HepG2 (cell line): ENCODE measurements around the gene CACNA1H. TPM values are rescaled to one million over a fixed set of nuclear protein-coding genes. Genes with fewer than 3 reads are reported as not detected.

Experiments used
- ELF3 ChIP-seq: IDR thresholded peaks from 2 replicates; pipeline ENCODE4 v1.6.1; 2016; ENCODE audit warnings: missing genetic modification reagents, missing compliant biosample characterization
- FOSL2 ChIP-seq: sonication (generic); formaldehyde crosslinking; IDR thresholded peaks from 2 replicates; pipeline ENCODE4 v1.4.0; 2020; ENCODE audit warnings: missing genetic modification reagents
- FOXA1 ChIP-seq, 2 experiments: fragments of 450-650 bp in 1 of 2; sonication (generic) in 1 of 2; formaldehyde crosslinking in 1 of 2; IDR thresholded peaks; 2 replicates each; pipeline versions ENCODE4 v1.4.0 to v1.6.1; 2016 to 2020; ENCODE audit warnings: missing genetic modification reagents in 1 of 2
- GATAD2A ChIP-seq: IDR thresholded peaks from 2 replicates; pipeline ENCODE4 v1.6.1; 2016
- HOXA3 ChIP-seq: sonication (generic); formaldehyde crosslinking; IDR thresholded peaks from 2 replicates; pipeline ENCODE4 v1.5.0; 2020; ENCODE audit warnings: missing genetic modification reagents
- MTA1 ChIP-seq: sonication (generic); formaldehyde crosslinking; IDR thresholded peaks from 2 replicates; pipeline ENCODE4 v1.4.0; 2020; ENCODE audit warnings: missing genetic modification reagents, mild to moderate bottlenecking, borderline replicate concordance
- NCOA2 ChIP-seq: sonication (generic); formaldehyde crosslinking; IDR thresholded peaks from 2 replicates; pipeline ENCODE4 v1.8.0; 2022; ENCODE audit warnings: inconsistent platforms
- SALL1 ChIP-seq: sonication (generic); formaldehyde crosslinking; IDR thresholded peaks from 2 replicates; pipeline ENCODE4 v1.8.0; 2022; ENCODE audit warnings: mild to moderate bottlenecking, missing genetic modification reagents
- SRSF4 ChIP-seq: fragments of 200-400 bp; formaldehyde crosslinking; IDR thresholded peaks from one replicate; pipeline ENCODE4 v1.6.1; 2018; ENCODE audit warnings: mild to moderate bottlenecking, low read depth, low read length, moderate library complexity; ENCODE audit not compliant: poor library complexity, severe bottlenecking
- SRY ChIP-seq: sonication (generic); formaldehyde crosslinking; IDR thresholded peaks from 2 replicates; pipeline ENCODE4 v1.8.0; 2022; ENCODE audit warnings: mild to moderate bottlenecking, missing genetic modification reagents
- TOPORS ChIP-seq: sonication (generic); formaldehyde crosslinking; IDR thresholded peaks from 2 replicates; pipeline ENCODE4 v1.8.0; 2023; ENCODE audit warnings: mild to moderate bottlenecking, missing genetic modification reagents
- ZBTB21 ChIP-seq: sonication (generic); formaldehyde crosslinking; IDR thresholded peaks from 2 replicates; pipeline ENCODE4 v1.4.0; 2020; ENCODE audit warnings: missing genetic modification reagents
- ZNF12 ChIP-seq: sonication (generic); formaldehyde crosslinking; IDR thresholded peaks from 2 replicates; pipeline ENCODE4 v1.5.0; 2020; ENCODE audit warnings: missing genetic modification reagents
- ZNF44 ChIP-seq: sonication (generic); formaldehyde crosslinking; IDR thresholded peaks from 2 replicates; pipeline ENCODE4 v1.5.1; 2020; ENCODE audit warnings: mild to moderate bottlenecking, missing genetic modification reagents
- ZNF652 ChIP-seq: IDR thresholded peaks from 2 replicates; pipeline ENCODE4 v1.6.1; 2016; ENCODE audit warnings: low read depth, borderline replicate concordance
- ZNF709 ChIP-seq: sonication (generic); formaldehyde crosslinking; IDR thresholded peaks from 2 replicates; pipeline ENCODE4 v1.5.0; 2020; ENCODE audit warnings: mild to moderate bottlenecking, missing genetic modification reagents
- ZSCAN30 ChIP-seq: sonication (generic); formaldehyde crosslinking; IDR thresholded peaks from 2 replicates; pipeline ENCODE4 v1.5.0; 2020; ENCODE audit warnings: mild to moderate bottlenecking, missing genetic modification reagents
- polyA plus RNA-seq, 8 experiments: library from polyadenylated mRNA; depleted of rRNA in 3 of 8; stranded (reverse) in 7 of 8; unstranded in 1 of 8; fragments of >200 nt; fragmentation: Illumina TruSeq in 4 of 8; extraction: Trizol in 4 of 8; gene quantifications; 2 replicates each; pipeline versions ENCODE4 v1.2.1 to v1.2.3, GENCODE V29; 2011 to 2016; ENCODE audit warnings: low read depth in 4 of 8, missing spikeins in 1 of 8, mixed read lengths in 1 of 8; ENCODE audit not compliant: insufficient read depth in 1 of 8
- total RNA-seq, 5 experiments: library from RNA; depleted of rRNA; stranded (reverse); fragments of >200 nt; fragmentation: Illumina TruSeq; extraction: Trizol; gene quantifications; 2 replicates each; pipeline ENCODE4 v1.2.3, GENCODE V29; 2016; ENCODE audit warnings: low read depth in 1 of 5
- TF ChIP-seq, protein P1 (sequence below): sonication (generic); formaldehyde crosslinking; IDR thresholded peaks from 2 replicates; pipeline ENCODE4 v1.8.0; 2022; ENCODE audit warnings: missing genetic modification reagents, mild to moderate bottlenecking, moderate library complexity, borderline replicate concordance
- TF ChIP-seq, protein P2 (sequence below): sonication (generic); formaldehyde crosslinking; IDR thresholded peaks from 2 replicates; pipeline ENCODE4 v1.5.0; 2020; ENCODE audit warnings: mild to moderate bottlenecking, missing genetic modification reagents, moderate library complexity
- TF ChIP-seq, protein P3 (sequence below): sonication (generic); formaldehyde crosslinking; IDR thresholded peaks from 2 replicates; pipeline ENCODE4 v1.8.0; 2022; ENCODE audit warnings: low read depth, missing genetic modification reagents
- TF ChIP-seq, protein P4 (sequence below): sonication (generic); formaldehyde crosslinking; IDR thresholded peaks from 2 replicates; pipeline ENCODE4 v1.8.1; 2022; ENCODE audit warnings: mild to moderate bottlenecking, missing genetic modification reagents
- TF ChIP-seq, protein P5 (sequence below): sonication (generic); formaldehyde crosslinking; IDR thresholded peaks from 2 replicates; pipeline ENCODE4 v1.5.1; 2020; ENCODE audit warnings: missing genetic modification reagents, mild to moderate bottlenecking, borderline replicate concordance

Gene CACNA1H
- total and polyA plus RNA-seq, 2 of the 13 experiments (the other 11 are each of a cell fraction or from before 2014, with no cell fraction given) = 0.40 to 1.8 TPM

DNA sequence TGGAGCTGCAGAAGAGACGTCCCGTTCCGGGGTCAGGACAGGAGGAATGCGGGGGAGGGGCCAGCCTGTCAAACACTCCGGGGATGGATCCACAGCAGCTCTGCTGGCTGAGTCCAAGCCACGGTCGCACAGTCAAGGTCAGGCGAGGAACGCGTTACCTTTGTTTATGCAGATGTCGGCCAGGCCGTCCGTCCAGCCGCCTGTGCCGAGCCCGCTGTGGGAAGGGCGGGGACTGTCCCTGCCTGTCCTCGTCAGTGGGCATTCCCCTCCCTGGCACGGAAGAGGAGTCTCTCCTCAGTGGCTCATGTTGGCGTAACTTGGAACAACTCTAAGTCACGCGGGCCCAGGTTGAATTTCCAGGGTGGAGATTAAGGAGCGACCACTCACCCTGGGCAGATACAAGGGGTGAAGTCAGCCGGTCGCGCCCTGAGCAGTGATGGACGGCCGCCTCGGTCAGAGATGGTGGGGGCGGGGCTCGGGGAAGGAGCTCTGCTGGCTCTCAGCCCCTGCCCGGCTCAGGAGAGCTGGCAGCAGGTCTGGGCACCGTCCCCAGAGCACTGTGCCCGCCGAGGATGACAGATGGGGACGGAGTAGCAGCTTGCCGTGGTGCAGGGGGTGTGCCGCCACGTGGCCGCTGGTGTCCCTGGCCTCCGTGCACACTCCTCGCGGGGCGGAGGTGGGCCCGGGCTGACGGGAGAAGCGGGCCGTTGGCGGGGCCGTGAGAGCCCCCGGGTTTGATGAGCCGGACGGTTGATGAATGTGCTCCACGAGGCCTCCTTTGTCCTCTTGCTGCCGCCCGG is 7.3 kb downstream of the CACNA1H start (continued):
- TF ChIP-seq SALL1 (CRISPR knock-in tag) (peak; percentile 44; the same call in 1 of the 2 replicates), ELF3 (CRISPR knock-in tag) (0 out of 2 replicates have a peak, but pooled peaks have one; percentile 16), TOPORS (CRISPR knock-in tag) (no peak), FOSL2 (peak; percentile 54), ZNF652 (no peak), SRY (CRISPR knock-in tag) (peak; percentile 59; the same call in 1 of the 2 replicates), ZNF44 (CRISPR knock-in tag) (no peak), SRSF4 (no peak), FOXA1 (IDR thresholded peaks at IDR 0.05) (no peak), FOXA1 (CRISPR knock-in tag; IDR thresholded peaks at IDR 0.05) (peak; percentile 50; the same call in 1 of the 2 replicates), ZSCAN30 (CRISPR knock-in tag) (no peak), NCOA2 (CRISPR knock-in tag) (peak; percentile 45; the same call in 1 of the 2 replicates), ZNF12 (CRISPR knock-in tag) (peak; percentile 29; the same call in 1 of the 2 replicates), MTA1 (CRISPR knock-in tag) (peak; percentile 70; the same call in 1 of the 2 replicates), HOXA3 (CRISPR knock-in tag) (0 out of 2 replicates have a peak, but pooled peaks have one; percentile 34), GATAD2A (CRISPR knock-in tag) (peak; percentile 58), ZBTB21 (CRISPR knock-in tag) (no peak), ZNF709 (CRISPR knock-in tag) (no peak)
- TF ChIP-seq, protein P1, sequence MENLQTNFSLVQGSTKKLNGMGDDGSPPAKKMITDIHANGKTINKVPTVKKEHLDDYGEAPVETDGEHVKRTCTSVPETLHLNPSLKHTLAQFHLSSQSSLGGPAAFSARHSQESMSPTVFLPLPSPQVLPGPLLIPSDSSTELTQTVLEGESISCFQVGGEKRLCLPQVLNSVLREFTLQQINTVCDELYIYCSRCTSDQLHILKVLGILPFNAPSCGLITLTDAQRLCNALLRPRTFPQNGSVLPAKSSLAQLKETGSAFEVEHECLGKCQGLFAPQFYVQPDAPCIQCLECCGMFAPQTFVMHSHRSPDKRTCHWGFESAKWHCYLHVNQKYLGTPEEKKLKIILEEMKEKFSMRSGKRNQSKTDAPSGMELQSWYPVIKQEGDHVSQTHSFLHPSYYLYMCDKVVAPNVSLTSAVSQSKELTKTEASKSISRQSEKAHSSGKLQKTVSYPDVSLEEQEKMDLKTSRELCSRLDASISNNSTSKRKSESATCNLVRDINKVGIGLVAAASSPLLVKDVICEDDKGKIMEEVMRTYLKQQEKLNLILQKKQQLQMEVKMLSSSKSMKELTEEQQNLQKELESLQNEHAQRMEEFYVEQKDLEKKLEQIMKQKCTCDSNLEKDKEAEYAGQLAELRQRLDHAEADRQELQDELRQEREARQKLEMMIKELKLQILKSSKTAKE (CRISPR knock-in tag) = peak; percentile 83
- TF ChIP-seq, protein P2, sequence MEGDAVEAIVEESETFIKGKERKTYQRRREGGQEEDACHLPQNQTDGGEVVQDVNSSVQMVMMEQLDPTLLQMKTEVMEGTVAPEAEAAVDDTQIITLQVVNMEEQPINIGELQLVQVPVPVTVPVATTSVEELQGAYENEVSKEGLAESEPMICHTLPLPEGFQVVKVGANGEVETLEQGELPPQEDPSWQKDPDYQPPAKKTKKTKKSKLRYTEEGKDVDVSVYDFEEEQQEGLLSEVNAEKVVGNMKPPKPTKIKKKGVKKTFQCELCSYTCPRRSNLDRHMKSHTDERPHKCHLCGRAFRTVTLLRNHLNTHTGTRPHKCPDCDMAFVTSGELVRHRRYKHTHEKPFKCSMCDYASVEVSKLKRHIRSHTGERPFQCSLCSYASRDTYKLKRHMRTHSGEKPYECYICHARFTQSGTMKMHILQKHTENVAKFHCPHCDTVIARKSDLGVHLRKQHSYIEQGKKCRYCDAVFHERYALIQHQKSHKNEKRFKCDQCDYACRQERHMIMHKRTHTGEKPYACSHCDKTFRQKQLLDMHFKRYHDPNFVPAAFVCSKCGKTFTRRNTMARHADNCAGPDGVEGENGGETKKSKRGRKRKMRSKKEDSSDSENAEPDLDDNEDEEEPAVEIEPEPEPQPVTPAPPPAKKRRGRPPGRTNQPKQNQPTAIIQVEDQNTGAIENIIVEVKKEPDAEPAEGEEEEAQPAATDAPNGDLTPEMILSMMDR (CRISPR knock-in tag) = no peak
- TF ChIP-seq, protein P3, sequence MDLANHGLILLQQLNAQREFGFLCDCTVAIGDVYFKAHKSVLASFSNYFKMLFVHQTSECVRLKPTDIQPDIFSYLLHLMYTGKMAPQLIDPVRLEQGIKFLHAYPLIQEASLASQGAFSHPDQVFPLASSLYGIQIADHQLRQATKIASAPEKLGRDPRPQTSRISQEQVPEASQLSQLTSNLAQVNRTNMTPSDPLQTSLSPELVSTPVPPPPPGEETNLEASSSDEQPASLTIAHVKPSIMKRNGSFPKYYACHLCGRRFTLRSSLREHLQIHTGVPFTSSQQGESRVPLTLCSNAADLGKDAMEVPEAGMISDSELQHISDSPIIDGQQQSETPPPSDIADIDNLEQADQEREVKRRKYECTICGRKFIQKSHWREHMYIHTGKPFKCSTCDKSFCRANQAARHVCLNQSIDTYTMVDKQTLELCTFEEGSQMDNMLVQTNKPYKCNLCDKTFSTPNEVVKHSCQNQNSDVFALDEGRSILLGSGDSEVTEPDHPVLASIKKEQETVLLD (CRISPR knock-in tag) = no peak
- TF ChIP-seq, protein P4, sequence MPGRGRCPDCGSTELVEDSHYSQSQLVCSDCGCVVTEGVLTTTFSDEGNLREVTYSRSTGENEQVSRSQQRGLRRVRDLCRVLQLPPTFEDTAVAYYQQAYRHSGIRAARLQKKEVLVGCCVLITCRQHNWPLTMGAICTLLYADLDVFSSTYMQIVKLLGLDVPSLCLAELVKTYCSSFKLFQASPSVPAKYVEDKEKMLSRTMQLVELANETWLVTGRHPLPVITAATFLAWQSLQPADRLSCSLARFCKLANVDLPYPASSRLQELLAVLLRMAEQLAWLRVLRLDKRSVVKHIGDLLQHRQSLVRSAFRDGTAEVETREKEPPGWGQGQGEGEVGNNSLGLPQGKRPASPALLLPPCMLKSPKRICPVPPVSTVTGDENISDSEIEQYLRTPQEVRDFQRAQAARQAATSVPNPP (CRISPR knock-in tag) = no peak
- TF ChIP-seq, protein P5, sequence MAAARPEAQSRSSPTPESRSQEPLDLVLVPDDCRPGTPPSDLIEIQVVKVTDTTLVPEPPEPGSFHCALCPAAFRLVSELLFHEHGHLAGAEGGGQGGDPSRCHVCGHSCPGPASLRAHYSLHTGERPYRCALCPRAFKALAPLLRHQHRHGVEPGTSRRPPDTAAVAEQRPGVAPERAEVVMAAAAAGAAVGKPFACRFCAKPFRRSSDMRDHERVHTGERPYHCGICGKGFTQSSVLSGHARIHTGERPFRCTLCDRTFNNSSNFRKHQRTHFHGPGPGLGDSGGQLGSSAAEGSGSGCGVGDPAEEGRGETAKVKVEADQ (CRISPR knock-in tag) = no peak
